GM12878 (cell line): Measurements from ENCODE around the gene ZCCHC3.

Experiments
- CBFB ChIP-seq: IDR thresholded peaks from 2 replicates; pipeline ENCODE4 v1.6.1; 2016; ENCODE audit warnings: antibody characterized with exemption, low read depth
- EZH2 ChIP-seq: IDR thresholded peaks from 2 replicates; pipeline ENCODE4 v1.6.1; 2012; ENCODE audit warnings: low read depth, mild to moderate bottlenecking, control low read depth, inconsistent platforms, low read length, borderline replicate concordance; ENCODE audit not compliant: control insufficient read depth
- POLR2AphosphoS5 ChIP-seq: IDR thresholded peaks from 2 replicates; pipeline ENCODE4 v1.6.1; 2011; ENCODE audit warnings: mild to moderate bottlenecking, low read length, inconsistent platforms
- TAF1 ChIP-seq: IDR thresholded peaks from 2 replicates; pipeline ENCODE4 v1.6.1; 2011; ENCODE audit warnings: mild to moderate bottlenecking, low read depth, low read length, borderline replicate concordance
- USF2 ChIP-seq: IDR thresholded peaks from 2 replicates; pipeline ENCODE4 v1.6.1; 2011; ENCODE audit warnings: low read depth, low read length, improper control_type of control experiment, borderline replicate concordance
- TF ChIP-seq, protein P1 (sequence below), 3 experiments: IDR thresholded peaks in 2 of 3; conservative IDR thresholded peaks in 1 of 3; 2 replicates each; pipeline ENCODE4 v1.5.1; 2011; ENCODE audit warnings: low read depth in 3 of 3, low read length in 3 of 3, mild to moderate bottlenecking in 3 of 3, control low read depth in 2 of 3, moderate library complexity in 2 of 3, inconsistent platforms in 1 of 3, mixed read lengths in 1 of 3; ENCODE audit not compliant: control insufficient read depth in 2 of 3, insufficient read depth in 1 of 3; ENCODE audit errors: extremely low read depth in 1 of 3

DNA sequence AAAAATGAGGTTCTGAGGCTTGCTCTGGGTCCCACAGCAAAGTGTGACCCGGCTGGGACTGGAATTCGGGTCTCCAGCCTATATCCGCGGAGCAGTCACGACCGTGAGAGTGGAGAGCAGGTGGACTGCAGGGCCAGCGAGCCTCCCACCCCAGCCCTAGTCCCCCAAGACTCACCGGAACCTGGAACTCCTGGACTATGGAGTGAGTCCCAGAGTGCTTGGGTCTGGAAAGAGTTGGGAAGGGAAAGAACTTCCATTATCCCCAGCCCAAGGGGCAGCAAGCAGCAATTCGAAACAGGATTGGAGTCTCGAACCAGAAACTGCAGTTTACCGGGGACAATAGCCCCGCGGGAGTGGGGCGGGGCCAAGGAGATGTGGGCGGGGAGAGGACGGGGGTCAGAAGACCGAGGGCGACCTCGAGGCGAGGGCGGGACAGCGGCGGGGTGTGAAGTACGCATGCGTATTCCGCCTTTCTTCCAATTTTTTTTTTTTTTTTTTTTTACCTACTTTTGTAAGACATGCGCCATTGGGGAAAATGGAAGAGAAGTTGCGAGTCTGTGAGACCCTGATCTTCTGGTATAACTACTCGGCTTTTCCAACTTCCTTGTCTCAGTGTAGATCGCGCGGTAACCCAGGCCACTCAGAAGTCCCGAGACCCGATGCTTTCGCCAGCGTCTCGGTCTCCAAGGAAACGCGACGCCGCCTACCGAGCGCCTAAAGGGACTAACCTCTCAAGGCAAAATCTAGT lies 7.1 kb upstream of the ZCCHC3 start, which contains the start of gene C20orf96:
- TF ChIP-seq TAF1 (no peak; the same call in 1 of the 2 replicates), EZH2 (no peak), CBFB (no peak), USF2 (no peak), POLR2AphosphoS5 (0 out of 2 replicates have a peak, but pooled peaks have one; percentile 43)
- TF ChIP-seq, protein P1, sequence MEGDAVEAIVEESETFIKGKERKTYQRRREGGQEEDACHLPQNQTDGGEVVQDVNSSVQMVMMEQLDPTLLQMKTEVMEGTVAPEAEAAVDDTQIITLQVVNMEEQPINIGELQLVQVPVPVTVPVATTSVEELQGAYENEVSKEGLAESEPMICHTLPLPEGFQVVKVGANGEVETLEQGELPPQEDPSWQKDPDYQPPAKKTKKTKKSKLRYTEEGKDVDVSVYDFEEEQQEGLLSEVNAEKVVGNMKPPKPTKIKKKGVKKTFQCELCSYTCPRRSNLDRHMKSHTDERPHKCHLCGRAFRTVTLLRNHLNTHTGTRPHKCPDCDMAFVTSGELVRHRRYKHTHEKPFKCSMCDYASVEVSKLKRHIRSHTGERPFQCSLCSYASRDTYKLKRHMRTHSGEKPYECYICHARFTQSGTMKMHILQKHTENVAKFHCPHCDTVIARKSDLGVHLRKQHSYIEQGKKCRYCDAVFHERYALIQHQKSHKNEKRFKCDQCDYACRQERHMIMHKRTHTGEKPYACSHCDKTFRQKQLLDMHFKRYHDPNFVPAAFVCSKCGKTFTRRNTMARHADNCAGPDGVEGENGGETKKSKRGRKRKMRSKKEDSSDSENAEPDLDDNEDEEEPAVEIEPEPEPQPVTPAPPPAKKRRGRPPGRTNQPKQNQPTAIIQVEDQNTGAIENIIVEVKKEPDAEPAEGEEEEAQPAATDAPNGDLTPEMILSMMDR (IDR thresholded peaks at IDR 0.05 in 2 of 3, conservative IDR thresholded peaks at IDR 0.05 in 1 of 3; ENCODE audit: control insufficient read depth in 2 of 3, extremely low read depth in 1 of 3, insufficient read depth in 1 of 3, low read depth in 3 of 3, low read length in 3 of 3): peak in 2 of 3 experiments; percentile 17 to 37; a peak in 2 of 6 replicates
